Activated T-helper 17 cell treated with anti-CD3 and anti-CD28 coated beads, Interleukin-2, amount 50 U/mL, for 72 hours (primary cell): ENCODE results near the gene CTAGE15. TPM values are rescaled to one million over a fixed set of nuclear protein-coding genes. Genes with fewer than 3 reads are reported as not detected.
"Not testable (repeated sequence)": the region's sequence is repeated elsewhere in the genome, so short reads cannot be mapped to it uniquely, and the experiment has no call there.

Experiments
- ATAC-seq: fragments of 150-1000 bp; cut with Tn5 transposase; replicated peaks from 2 replicates; pipeline ENCODE4 v1.10.0; 2021; ENCODE audit warnings: mild to moderate bottlenecking, moderate library complexity
- H3K27ac Mint-ChIP-seq: one replicate; pipeline ENCODE4 v1.8.0; 2022; ENCODE audit warnings: mixed read lengths
- H3K27me3 Mint-ChIP-seq: one replicate; pipeline ENCODE4 v1.8.0; 2022; ENCODE audit warnings: mixed read lengths
- H3K36me3 Mint-ChIP-seq: one replicate; pipeline ENCODE4 v1.8.0; 2022; ENCODE audit warnings: low read depth, mild to moderate bottlenecking, mixed read lengths
- H3K4me1 Mint-ChIP-seq: one replicate; pipeline ENCODE4 v1.8.0; 2022; ENCODE audit warnings: mixed read lengths
- H3K4me3 Mint-ChIP-seq: one replicate; pipeline ENCODE4 v1.8.0; 2022; ENCODE audit warnings: mild to moderate bottlenecking, mixed read lengths
- H3K9me3 Mint-ChIP-seq: one replicate; pipeline ENCODE4 v1.8.0; 2022; ENCODE audit warnings: mixed read lengths
- total RNA-seq, 2 donors: library from RNA; stranded (reverse); gene quantifications; one replicate each; pipeline ENCODE4 v1.2.3, GENCODE V29; 2022

CTAGE15 gene
- total RNA-seq, 2 donors from 2014 or later = 0.56 to 2.7 TPM

- H3K27ac Mint-ChIP-seq, H3K27me3 Mint-ChIP-seq: not testable (repeated sequence)
Measured at GRCh38 chr7:143615545-143615944, 43.9 kb downstream of the CTAGE15 start.

GRCh38 chr7:143617204-143617603 lies 45.6 kb downstream of the CTAGE15 start:
- not testable (repeated sequence) for H3K4me1 Mint-ChIP-seq, H3K36me3 Mint-ChIP-seq, H3K27me3 Mint-ChIP-seq, H3K4me3 Mint-ChIP-seq, H3K9me3 Mint-ChIP-seq, ATAC-seq, H3K27ac Mint-ChIP-seq

More at GRCh38 chr7:143615545-143615944, 43.9 kb downstream of the CTAGE15 start:
- H3K4me1 Mint-ChIP-seq, H3K9me3 Mint-ChIP-seq, H3K36me3 Mint-ChIP-seq, ATAC-seq, H3K4me3 Mint-ChIP-seq: not testable (repeated sequence)

GRCh38 chr7:143620058-143620457 lies 48.5 kb downstream of the CTAGE15 start:
- not testable (repeated sequence) for H3K9me3 Mint-ChIP-seq, H3K4me3 Mint-ChIP-seq, H3K4me1 Mint-ChIP-seq, H3K27me3 Mint-ChIP-seq, H3K27ac Mint-ChIP-seq, H3K36me3 Mint-ChIP-seq
- peak; percentile 20 for ATAC-seq

- H3K27ac Mint-ChIP-seq, H3K27me3 Mint-ChIP-seq, H3K9me3 Mint-ChIP-seq, H3K4me1 Mint-ChIP-seq, H3K36me3 Mint-ChIP-seq, H3K4me3 Mint-ChIP-seq: not testable (repeated sequence)
- ATAC-seq = peak; percentile 87
Measured at GRCh38 chr7:143620646-143621045, 49.0 kb downstream of the CTAGE15 start, which contains the start of gene TCAF2. Gene TCAF2, plus strand, starts transcription at chr7:143620974.

- not testable (repeated sequence) for H3K27me3 Mint-ChIP-seq, H3K27ac Mint-ChIP-seq, H3K4me3 Mint-ChIP-seq, H3K36me3 Mint-ChIP-seq, H3K4me1 Mint-ChIP-seq, H3K9me3 Mint-ChIP-seq
- ATAC-seq = peak; percentile 61
Measured at GRCh38 chr7:143621175-143621574, 49.6 kb downstream of the CTAGE15 start.

GRCh38 chr7:143622130-143622529 lies 50.5 kb downstream of the CTAGE15 start:
- H3K4me1 Mint-ChIP-seq, H3K9me3 Mint-ChIP-seq, H3K27me3 Mint-ChIP-seq, H3K36me3 Mint-ChIP-seq, H3K27ac Mint-ChIP-seq, H3K4me3 Mint-ChIP-seq: not testable (repeated sequence)
- peak; percentile 22 for ATAC-seq

Other genes with a start within 250 kb of the CTAGE15 start
- 1 to 10 TPM in 1 of 2 donors, under 1 TPM in 1; 0.85 to 1.1 TPM for gene FAM131B, start 209.1 kb upstream of the CTAGE15 start, total RNA-seq
- gene ZYX, start 190.5 kb upstream of the CTAGE15 start, total RNA-seq = 100 to 1,000 TPM; 116 to 146 TPM
- 1 to 10 TPM in 1 of 2 donors, under 1 TPM in 1; 0.65 to 1.8 TPM for gene EPHA1, start 162.9 kb upstream of the CTAGE15 start, total RNA-seq
- gene TAS2R60, start 128.3 kb upstream of the CTAGE15 start, total RNA-seq = not detected
- not detected for gene TAS2R41, start 93.9 kb upstream of the CTAGE15 start, total RNA-seq
- 100 to 1,000 TPM in 1 of 2 donors, 10 to 100 TPM in 1; 73.1 to 106 TPM for gene TCAF2, start 49.2 kb downstream of the CTAGE15 start, total RNA-seq
- gene CTAGE6, start 185.9 kb downstream of the CTAGE15 start, total RNA-seq = 10 to 100 TPM in 1 of 2 donors, 1 to 10 TPM in 1; 2.3 to 10.0 TPM